Body of pancreas (tissue), 4 donors: Measurements from ENCODE around the gene SLBP. TPM values are rescaled to one million over a fixed set of nuclear protein-coding genes. Genes with fewer than 3 reads are reported as not detected.

ENCODE experiments used
- ATAC-seq: fragments of 150-250 bp; one replicate; pipeline ENCODE4 v1.9.1; 2016
- DNase-seq, 4 donors: peaks; one replicate each; pipeline ENCODE4 v3.0.0-alpha.2; 2019
- H3K27ac ChIP-seq, 4 donors: fragments of 200-600 bp; sonication (generic); 1 replicate in 3 of 4; 2 replicates in 1 of 4; pipeline versions ENCODE4 v1.5.1 to v1.6.1; 2016 to 2019; ENCODE audit warnings: mild to moderate bottlenecking in 1 of 4, mixed read lengths in 1 of 4, moderate library complexity in 1 of 4
- H3K27me3 ChIP-seq, 2 donors: fragments of 200-600 bp; sonication (generic); one replicate each; pipeline ENCODE4 v1.6.0; 2016; ENCODE audit warnings: mild to moderate bottlenecking in 1 of 2
- H3K36me3 ChIP-seq, 2 donors: fragments of 200-600 bp; sonication (generic); replicated peaks in 1 of 2; 2 replicates each; pipeline ENCODE4 v1.5.1; 2016; ENCODE audit warnings: low read depth in 2 of 2; ENCODE audit not compliant: insufficient read depth in 1 of 2
- H3K4me1 ChIP-seq: fragments of 200-600 bp; sonication (generic); one replicate; pipeline ENCODE4 v1.6.0; 2016
- H3K4me3 ChIP-seq, 2 donors: fragments of 200-600 bp; sonication (generic); 1 replicate in 1 of 2; 2 replicates in 1 of 2; pipeline ENCODE4 v1.5.1; 2016 to 2019
- H3K9me3 ChIP-seq, 3 donors: fragments of 200-600 bp; sonication (generic); 1 replicate in 2 of 3; 2 replicates in 1 of 3; pipeline ENCODE4 v1.5.1; 2016
- POLR2A ChIP-seq, 3 donors: fragments of 450-650 bp; IDR thresholded peaks; one replicate each; pipeline ENCODE4 v1.6.1; 2016; ENCODE audit warnings: antibody characterized with exemption in 3 of 3, mild to moderate bottlenecking in 2 of 3
- WGBS, 2 donors: methylation state at CpG; one replicate each; pipeline ENCODE4 v1.1.5; 2017; 5-methylcytosine and 5-hydroxymethylcytosine counted together
- intact Hi-C: fragments of 100-400 bp; cut with DNase I; formaldehyde crosslinking; loops from one replicate; pipeline ENCODE4 v1.15.1; 2023
- total RNA-seq, 2 donors: library from RNA; depleted of rRNA; stranded (reverse); fragments of >200 nt; gene quantifications; one replicate each; pipeline ENCODE4 v1.1.0, GENCODE V29; 2016
- TF ChIP-seq, protein P1 (sequence below), 7 experiments: fragments of 450-650 bp in 4 of 7; fragments of 200-600 bp in 3 of 7; sonication (generic) in 3 of 7; IDR thresholded peaks; one replicate each; pipeline ENCODE4 v1.5.1; 2016 to 2019; ENCODE audit warnings: antibody characterized with exemption in 7 of 7

The SLBP gene
- total RNA-seq, 2 donors from 2014 or later, result 23.7 to 26.2 TPM

DNA sequence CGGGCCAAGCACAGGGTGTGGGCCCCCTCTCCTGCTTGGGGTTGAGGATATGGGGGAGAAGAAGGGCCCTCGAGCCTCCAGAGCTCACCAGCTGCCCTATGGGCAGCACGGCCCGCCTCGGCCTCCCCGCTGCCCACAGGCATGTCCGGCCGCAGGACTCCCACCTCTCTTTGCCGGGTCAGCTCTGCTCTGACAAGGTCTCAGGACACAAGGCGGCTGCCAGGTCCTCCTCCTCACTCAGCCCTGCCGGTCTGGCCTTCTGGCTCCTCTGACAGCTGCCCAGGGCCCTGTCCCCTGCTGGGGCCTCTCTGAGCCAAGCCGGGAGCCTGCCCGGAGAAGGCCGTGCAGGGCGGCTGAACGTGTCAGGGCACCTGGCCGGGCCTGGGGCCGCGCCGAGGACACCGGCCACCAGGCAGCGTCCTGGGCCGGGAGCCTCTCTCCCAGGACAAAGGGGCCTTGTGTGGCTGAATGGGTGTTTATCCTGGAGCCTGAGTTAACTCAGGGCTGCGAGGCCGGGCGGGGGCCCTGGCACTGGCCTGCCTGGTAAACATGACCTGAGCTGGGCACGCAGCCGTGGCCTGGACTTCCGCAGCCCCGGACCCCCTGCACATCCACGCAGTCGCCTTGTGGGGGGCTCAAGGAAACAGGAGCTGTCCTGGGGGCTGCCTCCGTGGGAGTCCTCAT, 34.9 kb upstream of the SLBP start:
- intact Hi-C loops, result loop anchor here (10.0 kb wide), 1 partner anchor 448 kb away; no protein-coding TSS in a partner anchor
- peak; percentile 63 for ATAC-seq

DNA sequence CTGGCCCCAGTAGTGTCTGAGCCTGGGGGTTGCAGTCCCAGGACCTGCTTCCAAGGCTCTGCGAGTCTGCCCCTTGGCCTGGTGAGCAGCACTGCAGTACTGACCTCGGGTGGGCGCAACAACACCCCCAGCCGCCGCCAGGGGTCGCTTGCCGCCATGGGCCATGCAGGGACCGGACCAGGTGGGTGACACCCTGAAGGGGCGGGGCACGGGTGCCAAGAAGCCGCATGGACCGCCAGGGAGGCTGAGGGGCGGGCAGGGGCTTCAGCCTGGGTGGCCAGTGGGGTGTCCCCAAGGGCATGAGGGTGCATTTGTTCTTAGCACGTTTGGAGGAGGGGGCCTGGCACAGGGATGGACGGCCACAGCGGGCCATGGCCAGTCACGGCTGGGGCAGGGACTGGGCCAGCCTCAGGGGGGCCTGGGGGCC, 34.2 kb upstream of the SLBP start:
- intact Hi-C loops, result loop anchor here (10.0 kb wide), 1 partner anchor 449 kb away; no protein-coding TSS in a partner anchor

More for the DNA sequence above, 34.9 kb upstream of the SLBP start:
- Histone ChIP-seq H3K27ac (peak overlapping the region in 3 of 4 donors; percentile 62 to 78 (median 71)), H3K4me3 (no peak overlapping the region), H3K9me3 (no peaks in the 10 kb centered on the region), H3K27me3 (no peaks in the 10 kb centered on the region), H3K4me1 (peaks cover 19% of the 10 kb centered on the region), H3K36me3 (no peaks in the 10 kb centered on the region)
- TF ChIP-seq, protein P1, sequence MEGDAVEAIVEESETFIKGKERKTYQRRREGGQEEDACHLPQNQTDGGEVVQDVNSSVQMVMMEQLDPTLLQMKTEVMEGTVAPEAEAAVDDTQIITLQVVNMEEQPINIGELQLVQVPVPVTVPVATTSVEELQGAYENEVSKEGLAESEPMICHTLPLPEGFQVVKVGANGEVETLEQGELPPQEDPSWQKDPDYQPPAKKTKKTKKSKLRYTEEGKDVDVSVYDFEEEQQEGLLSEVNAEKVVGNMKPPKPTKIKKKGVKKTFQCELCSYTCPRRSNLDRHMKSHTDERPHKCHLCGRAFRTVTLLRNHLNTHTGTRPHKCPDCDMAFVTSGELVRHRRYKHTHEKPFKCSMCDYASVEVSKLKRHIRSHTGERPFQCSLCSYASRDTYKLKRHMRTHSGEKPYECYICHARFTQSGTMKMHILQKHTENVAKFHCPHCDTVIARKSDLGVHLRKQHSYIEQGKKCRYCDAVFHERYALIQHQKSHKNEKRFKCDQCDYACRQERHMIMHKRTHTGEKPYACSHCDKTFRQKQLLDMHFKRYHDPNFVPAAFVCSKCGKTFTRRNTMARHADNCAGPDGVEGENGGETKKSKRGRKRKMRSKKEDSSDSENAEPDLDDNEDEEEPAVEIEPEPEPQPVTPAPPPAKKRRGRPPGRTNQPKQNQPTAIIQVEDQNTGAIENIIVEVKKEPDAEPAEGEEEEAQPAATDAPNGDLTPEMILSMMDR (IDR thresholded peaks at IDR 0.05), result no peak
- no peak for TF ChIP-seq POLR2A (IDR thresholded peaks at IDR 0.05)
- 67% methylated on average over 32 of the region's 33 CpGs; no CpG with 5 or more reads in 1 of the 2 donors for WGBS, 2 donors
- DNase-seq, result peak; percentile 35 to 51 (median 44)

DNA sequence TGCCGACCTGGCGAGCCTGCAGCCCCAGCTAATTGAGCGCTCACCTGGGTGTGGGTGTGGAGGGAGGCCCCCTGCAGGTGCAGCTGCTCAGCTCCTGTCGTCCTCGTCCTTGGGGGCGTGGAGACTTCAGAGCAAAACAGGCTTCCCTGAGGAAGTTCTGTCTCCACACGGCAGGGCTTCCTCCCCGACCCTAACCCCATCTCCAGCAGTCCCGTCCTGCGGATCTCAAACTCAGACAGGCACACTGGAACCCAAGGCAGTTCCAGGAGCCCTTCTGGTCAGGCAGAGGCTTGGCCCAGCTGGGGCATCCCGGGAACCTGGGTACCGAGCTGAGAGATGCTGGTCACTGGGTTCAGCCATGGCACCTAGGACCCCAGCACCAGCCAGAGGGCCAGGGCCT, 33.6 kb upstream of the SLBP start:
- no peak overlapping the region for H3K27ac ChIP-seq
- H3K4me3 ChIP-seq, result no peak overlapping the region
- no peaks in the 10 kb centered on the region for H3K9me3 ChIP-seq
- TF ChIP-seq, protein P1 (IDR thresholded peaks at IDR 0.05), result no peak
- TF ChIP-seq POLR2A (IDR thresholded peaks at IDR 0.05), result no peak
- H3K4me1 ChIP-seq, result peaks cover 19% of the 10 kb centered on the region
- ATAC-seq (no peak), DNase-seq (no peak)
- 77 to 80% methylated on average over 9 to 12 of the region's 12 CpGs for WGBS, 2 donors
- intact Hi-C loops, result loop anchor here (10.0 kb wide), 1 partner anchor 449 kb away; no protein-coding TSS in a partner anchor
- no peaks in the 10 kb centered on the region for H3K27me3 ChIP-seq
- no peaks in the 10 kb centered on the region for H3K36me3 ChIP-seq

More for the DNA sequence above, 34.2 kb upstream of the SLBP start:
- peak; percentile 70 to 83 (median 76) for DNase-seq
- Histone ChIP-seq H3K27me3 (no peaks in the 10 kb centered on the region), H3K36me3 (no peaks in the 10 kb centered on the region), H3K4me1 (peaks cover 19% of the 10 kb centered on the region), H3K9me3 (no peaks in the 10 kb centered on the region), H3K4me3 (no peak overlapping the region), H3K27ac (peak overlapping the region in 3 of 4 donors; percentile 62 to 78 (median 71))
- WGBS, 2 donors, result 33% methylated on average over 8 of the region's 17 CpGs; no CpG with 5 or more reads in 1 of the 2 donors
- TF ChIP-seq, protein P1 (IDR thresholded peaks at IDR 0.05), result peak; percentile 65 to 89 (median 73)
- no peak for TF ChIP-seq POLR2A (IDR thresholded peaks at IDR 0.05)
- peak; percentile 61 for ATAC-seq

DNA sequence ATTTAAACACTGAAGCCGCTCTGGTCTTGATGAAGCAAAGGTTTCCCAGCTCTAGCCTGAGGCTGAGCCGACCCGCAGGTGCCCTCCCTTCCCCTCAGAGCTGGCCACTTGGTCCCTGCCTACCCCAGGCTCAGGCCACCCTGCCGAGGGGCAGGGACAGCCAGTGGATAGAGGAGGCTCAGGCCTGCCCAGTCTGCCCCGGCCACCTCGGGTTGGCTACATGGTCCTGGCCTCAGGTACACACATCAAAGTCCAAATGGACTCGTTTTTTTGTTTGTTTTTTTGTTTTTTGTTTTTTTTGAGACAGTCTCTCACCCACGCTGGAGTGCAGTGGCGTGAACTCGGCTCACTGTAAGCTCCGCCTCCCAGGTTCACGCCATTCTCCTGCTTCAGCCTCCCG, 33.0 kb upstream of the SLBP start:
- intact Hi-C loops, result loop anchor here (10.0 kb wide), 1 partner anchor 450 kb away; no protein-coding TSS in a partner anchor
- DNase-seq (no peak), ATAC-seq (no peak)
- Histone ChIP-seq H3K4me1 (peaks cover 19% of the 10 kb centered on the region), H3K27me3 (no peaks in the 10 kb centered on the region), H3K4me3 (no peak overlapping the region), H3K27ac (no peak overlapping the region), H3K9me3 (no peaks in the 10 kb centered on the region), H3K36me3 (no peaks in the 10 kb centered on the region)
- TF ChIP-seq, protein P1 (IDR thresholded peaks at IDR 0.05), result no peak
- TF ChIP-seq POLR2A (IDR thresholded peaks at IDR 0.05), result no peak
- WGBS, 2 donors, result 93 to 94% methylated on average over 13 of the region's 13 CpGs
